ENCODE measurements around the gene CTBP2. TPM values are rescaled to one million over a fixed set of nuclear protein-coding genes. Genes with fewer than 3 reads are reported as not detected.
A peak's percentile ranks its signal among the peaks of the same experiment; 100 is the strongest.

Gene CTBP2
- total RNA-seq, 1 experiment from 2014 or later = 212 TPM

DNA sequence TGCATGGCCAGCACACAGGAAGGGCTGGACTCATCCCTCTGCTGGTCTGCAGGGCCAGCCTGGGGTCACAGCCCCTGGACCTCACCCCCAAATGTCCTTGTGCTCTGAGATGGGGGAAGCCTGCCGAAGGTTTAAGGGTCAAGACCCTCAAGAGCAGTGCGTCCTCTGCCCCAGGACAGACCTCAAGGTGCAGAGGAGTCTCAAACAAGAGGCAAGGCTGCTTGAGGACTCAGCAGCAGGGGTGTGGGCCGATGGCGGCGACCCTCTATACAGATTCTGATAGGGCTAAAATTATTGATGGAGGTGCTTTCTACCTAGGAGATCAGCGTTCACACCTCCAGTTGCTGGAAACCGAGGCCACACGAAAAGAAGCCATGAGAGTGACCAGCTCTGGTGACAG lies 137.7 kb downstream of the CTBP2 start:
- Mint-ChIP-seq H3K36me3 (ENCODE audit: insufficient read depth in 1 of 3, low read depth in 3 of 3) (peaks cover 66 to 78% (median 78%) of the 10 kb centered on the region in 3 experiments), H3K27me3 (ENCODE audit: low read depth) (peaks cover 4% of the 10 kb centered on the region), H3K4me1 (peaks cover 17 to 32% of the 10 kb centered on the region in 2 experiments), H3K4me3 (no peak overlapping the region), H3K27ac (peak overlapping the region in 1 of 3 experiments; percentile 58; a peak in 1 of 7 replicates), H3K9me3 (peaks cover 19 to 20% of the 10 kb centered on the region in 2 experiments)
- H2BK12ac ChIP-seq (ENCODE audit: insufficient read length, low read depth, low read length) = no peak overlapping the region
- peaks cover 12% of the 10 kb centered on the region for H3K79me1 ChIP-seq (ENCODE audit: insufficient read depth, low read depth, low read length, poor library complexity, severe bottlenecking)
- H2BK20ac ChIP-seq (ENCODE audit: low read depth, low read length, poor library complexity, severe bottlenecking) = no peak overlapping the region
- no peaks in the 10 kb centered on the region for H3K23me2 ChIP-seq (ENCODE audit: insufficient read length, low read depth, low read length, poor library complexity, severe bottlenecking)
- H3K23ac ChIP-seq (ENCODE audit: insufficient read length, low read depth, low read length) = no peak overlapping the region
- H2BK15ac ChIP-seq (ENCODE audit: low read depth, low read length) = no peak overlapping the region
- H2AFZ ChIP-seq (ENCODE audit: low read length) = no peak overlapping the region
- no peak overlapping the region for H4K5ac ChIP-seq (ENCODE audit: insufficient read length, low read depth, low read length)
- H3K79me2 ChIP-seq (ENCODE audit: insufficient read depth, low read length) = peaks cover 56% of the 10 kb centered on the region; the same call in 1 of the 2 replicates
- no CpG with 5 or more reads among the region's 8 CpGs for WGBS (ENCODE audit: extremely low coverage, insufficient read length, low lambda C conversion rate)
- DNase-seq = no peak
- H3K4ac ChIP-seq (ENCODE audit: low read depth, low read length) = no peak overlapping the region
- no peaks in the 10 kb centered on the region for H3K27me3 ChIP-seq (ENCODE audit: insufficient read depth, low read length)
- no peak overlapping the region for H3K56ac ChIP-seq (ENCODE audit: insufficient read length, low read depth, low read length)
- H3K14ac ChIP-seq (ENCODE audit: insufficient read depth, low read length) = no peak overlapping the region
- no peak overlapping the region for H3K27ac ChIP-seq (ENCODE audit: insufficient read length, low read depth, low read length)
- no peak overlapping the region for H3T11ph ChIP-seq (ENCODE audit: low read length)
- no peak overlapping the region for H3K18ac ChIP-seq (ENCODE audit: insufficient read length, low read depth, low read length)
- no peak overlapping the region for H3K4me2 ChIP-seq (ENCODE audit: insufficient read depth, insufficient read length, low read length)
- H3K9me3 ChIP-seq (ENCODE audit: control insufficient read depth, low read depth, low read length) = no peaks in the 10 kb centered on the region
- H3K4me1 ChIP-seq (ENCODE audit: insufficient read depth, low read length) = peaks cover 4% of the 10 kb centered on the region; the same call in 1 of the 2 replicates
- H4K91ac ChIP-seq (ENCODE audit: insufficient read length, low read depth, low read length) = no peak overlapping the region
- no peaks in the 10 kb centered on the region for H4K20me1 ChIP-seq (ENCODE audit: control insufficient read depth, insufficient read depth, insufficient read length)
- H2BK120ac ChIP-seq (ENCODE audit: low read depth, low read length, poor library complexity, severe bottlenecking) = no peak overlapping the region
- H4K8ac ChIP-seq (replicated peaks; ENCODE audit: insufficient read length, low read depth, low read length) = no peak overlapping the region
- no peak overlapping the region for H2AK5ac ChIP-seq (ENCODE audit: insufficient read length, low read length)
- TF ChIP-seq, protein P1, sequence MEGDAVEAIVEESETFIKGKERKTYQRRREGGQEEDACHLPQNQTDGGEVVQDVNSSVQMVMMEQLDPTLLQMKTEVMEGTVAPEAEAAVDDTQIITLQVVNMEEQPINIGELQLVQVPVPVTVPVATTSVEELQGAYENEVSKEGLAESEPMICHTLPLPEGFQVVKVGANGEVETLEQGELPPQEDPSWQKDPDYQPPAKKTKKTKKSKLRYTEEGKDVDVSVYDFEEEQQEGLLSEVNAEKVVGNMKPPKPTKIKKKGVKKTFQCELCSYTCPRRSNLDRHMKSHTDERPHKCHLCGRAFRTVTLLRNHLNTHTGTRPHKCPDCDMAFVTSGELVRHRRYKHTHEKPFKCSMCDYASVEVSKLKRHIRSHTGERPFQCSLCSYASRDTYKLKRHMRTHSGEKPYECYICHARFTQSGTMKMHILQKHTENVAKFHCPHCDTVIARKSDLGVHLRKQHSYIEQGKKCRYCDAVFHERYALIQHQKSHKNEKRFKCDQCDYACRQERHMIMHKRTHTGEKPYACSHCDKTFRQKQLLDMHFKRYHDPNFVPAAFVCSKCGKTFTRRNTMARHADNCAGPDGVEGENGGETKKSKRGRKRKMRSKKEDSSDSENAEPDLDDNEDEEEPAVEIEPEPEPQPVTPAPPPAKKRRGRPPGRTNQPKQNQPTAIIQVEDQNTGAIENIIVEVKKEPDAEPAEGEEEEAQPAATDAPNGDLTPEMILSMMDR (conservative IDR thresholded peaks at IDR 0.05) = no peak
- no peak overlapping the region for H2BK5ac ChIP-seq (ENCODE audit: insufficient read length, low read length)
- no peak overlapping the region for H3K9ac ChIP-seq (ENCODE audit: extremely low read depth, insufficient read length, low read length)
